Liver (tissue), 9 donors: ENCODE results near the gene OARD1. TPM values are rescaled to one million over a fixed set of nuclear protein-coding genes. Genes with fewer than 3 reads are reported as not detected.
A peak's percentile ranks its signal among the peaks of the same experiment; 100 is the strongest.

Experiments used
- DNase-seq: peaks from one replicate; pipeline ENCODE4 v3.0.0-alpha.2; 2017; ENCODE audit warnings: low spot score
- H3K27ac ChIP-seq, 2 donors: one replicate each; pipeline ENCODE4 v1.7.0; 2013; ENCODE audit warnings: inconsistent platforms in 2 of 2, low read length in 2 of 2, control low read depth in 1 of 2, low read depth in 1 of 2, mild to moderate bottlenecking in 1 of 2
- H3K27me3 ChIP-seq, 4 donors: one replicate each; pipeline versions ENCODE4 v1.6.1 to v1.7.0; 2013; ENCODE audit warnings: low read length in 3 of 4, inconsistent platforms in 1 of 4, mild to moderate bottlenecking in 1 of 4, moderate library complexity in 1 of 4; ENCODE audit not compliant: control insufficient read depth in 4 of 4, insufficient read depth in 4 of 4
- H3K36me3 ChIP-seq, 4 donors: one replicate each; pipeline versions ENCODE4 v1.6.1 to v1.7.0; 2013; ENCODE audit warnings: low read length in 3 of 4, mild to moderate bottlenecking in 3 of 4, low read depth in 1 of 4, moderate library complexity in 1 of 4; ENCODE audit not compliant: control insufficient read depth in 4 of 4, insufficient read depth in 3 of 4
- H3K4me1 ChIP-seq, 4 donors: one replicate each; pipeline versions ENCODE4 v1.6.1 to v1.7.0; 2013; ENCODE audit warnings: low read length in 3 of 4, mild to moderate bottlenecking in 3 of 4, moderate library complexity in 1 of 4; ENCODE audit not compliant: control insufficient read depth in 4 of 4, insufficient read depth in 4 of 4
- H3K4me3 ChIP-seq, 3 donors: one replicate each; pipeline versions ENCODE4 v1.6.1 to v1.7.0; 2013; ENCODE audit warnings: low read length in 3 of 3, control low read depth in 1 of 3, low read depth in 1 of 3, mild to moderate bottlenecking in 1 of 3
- H3K9ac ChIP-seq, 2 donors: one replicate each; pipeline ENCODE4 v1.7.0; 2013; ENCODE audit warnings: low read length in 2 of 2, mild to moderate bottlenecking in 2 of 2, moderate library complexity in 2 of 2, control low read depth in 1 of 2, low read depth in 1 of 2
- H3K9me3 ChIP-seq, 4 donors: one replicate each; pipeline versions ENCODE4 v1.6.1 to v1.7.0; 2013; ENCODE audit warnings: low read length in 3 of 4; ENCODE audit not compliant: control insufficient read depth in 4 of 4
- CTCF ChIP-seq: fragments of 150-350 bp; IDR thresholded peaks from 2 replicates; pipeline ENCODE4 v1.5.1; 2017; ENCODE audit warnings: improper control_type of control experiment, low read depth, low read length; ENCODE audit not compliant: missing input control
- FOXA1 ChIP-seq: IDR thresholded peaks from 2 replicates; pipeline ENCODE4 v1.6.1; 2016; ENCODE audit warnings: antibody characterized with exemption
- FOXA2 ChIP-seq: IDR thresholded peaks from 2 replicates; pipeline ENCODE4 v1.6.1; 2016; ENCODE audit warnings: antibody characterized with exemption
- GABPA ChIP-seq, 2 donors: IDR thresholded peaks in 1 of 2; conservative IDR thresholded peaks in 1 of 2; 2 replicates each; pipeline ENCODE4 v1.6.1; 2016; ENCODE audit warnings: antibody characterized with exemption in 2 of 2, mild to moderate bottlenecking in 1 of 2, moderate library complexity in 1 of 2
- HNF4A ChIP-seq, 2 donors: conservative IDR thresholded peaks; 2 replicates each; pipeline ENCODE4 v1.6.1; 2016; ENCODE audit warnings: antibody characterized with exemption in 2 of 2, mild to moderate bottlenecking in 2 of 2
- HNF4G ChIP-seq: IDR thresholded peaks from 2 replicates; pipeline ENCODE4 v1.6.1; 2016; ENCODE audit warnings: antibody characterized with exemption
- JUND ChIP-seq, 2 donors: IDR thresholded peaks; 2 replicates each; pipeline ENCODE4 v1.6.1; 2016; ENCODE audit warnings: antibody characterized with exemption in 2 of 2
- NR2F2 ChIP-seq: IDR thresholded peaks from 2 replicates; pipeline ENCODE4 v1.6.1; 2016; ENCODE audit warnings: antibody characterized with exemption
- RAD21 ChIP-seq, 2 donors: IDR thresholded peaks; 2 replicates each; pipeline ENCODE4 v1.6.1; 2016; ENCODE audit warnings: antibody characterized with exemption in 2 of 2, mild to moderate bottlenecking in 2 of 2
- SP1 ChIP-seq: IDR thresholded peaks from 2 replicates; pipeline ENCODE4 v1.6.1; 2018; ENCODE audit warnings: antibody characterized with exemption, mild to moderate bottlenecking
- TAF1 ChIP-seq: conservative IDR thresholded peaks from 2 replicates; pipeline ENCODE4 v1.6.1; 2016; ENCODE audit warnings: antibody characterized with exemption, mild to moderate bottlenecking
- YY1 ChIP-seq: IDR thresholded peaks from 2 replicates; pipeline ENCODE4 v1.6.1; 2016; ENCODE audit warnings: antibody characterized with exemption, mild to moderate bottlenecking
- ZBTB33 ChIP-seq: IDR thresholded peaks from 2 replicates; pipeline ENCODE4 v1.6.1; 2016; ENCODE audit warnings: antibody characterized with exemption
- WGBS: extraction: QIAGEN DNeasy Blood & Tissue Kit; methylation state at CpG from one replicate; pipeline ENCODE4 v1.1.7; 2013; 5-methylcytosine and 5-hydroxymethylcytosine counted together
- polyA plus RNA-seq, 2 donors: library from polyadenylated mRNA; stranded (reverse) in 1 of 2; unstranded in 1 of 2; fragments of 200-250 nt in 1 of 2; fragments of >200 nt in 1 of 2; fragmentation: Nextera tagmentation in 1 of 2; extraction: Ambion mirVana in 1 of 2; gene quantifications; one replicate each; pipeline versions ENCODE4 v1.2.1 to v1.2.3, GENCODE V29; 2013 to 2015
- total RNA-seq, 2 donors: library from RNA; depleted of rRNA; stranded (reverse); fragments of >200 nt; gene quantifications; one replicate each; pipeline ENCODE4 v1.2.3, GENCODE V29; 2014
- TF ChIP-seq, protein P1 (sequence below): IDR thresholded peaks from 2 replicates; pipeline ENCODE4 v1.6.1; 2016; ENCODE audit warnings: antibody characterized with exemption, mild to moderate bottlenecking
- TF ChIP-seq, protein P2 (sequence below): IDR thresholded peaks from 2 replicates; pipeline ENCODE4 v1.6.1; 2016; ENCODE audit warnings: antibody characterized with exemption
- donor health status: healthy.
- donor health status: healthy.
- donor health status: healthy.
- donor health status: healthy.
- donor health status: healthy.

Gene OARD1
- total and polyA plus RNA-seq, 4 donors, result 20.1 to 28.6 (median 23.0) TPM

DNA sequence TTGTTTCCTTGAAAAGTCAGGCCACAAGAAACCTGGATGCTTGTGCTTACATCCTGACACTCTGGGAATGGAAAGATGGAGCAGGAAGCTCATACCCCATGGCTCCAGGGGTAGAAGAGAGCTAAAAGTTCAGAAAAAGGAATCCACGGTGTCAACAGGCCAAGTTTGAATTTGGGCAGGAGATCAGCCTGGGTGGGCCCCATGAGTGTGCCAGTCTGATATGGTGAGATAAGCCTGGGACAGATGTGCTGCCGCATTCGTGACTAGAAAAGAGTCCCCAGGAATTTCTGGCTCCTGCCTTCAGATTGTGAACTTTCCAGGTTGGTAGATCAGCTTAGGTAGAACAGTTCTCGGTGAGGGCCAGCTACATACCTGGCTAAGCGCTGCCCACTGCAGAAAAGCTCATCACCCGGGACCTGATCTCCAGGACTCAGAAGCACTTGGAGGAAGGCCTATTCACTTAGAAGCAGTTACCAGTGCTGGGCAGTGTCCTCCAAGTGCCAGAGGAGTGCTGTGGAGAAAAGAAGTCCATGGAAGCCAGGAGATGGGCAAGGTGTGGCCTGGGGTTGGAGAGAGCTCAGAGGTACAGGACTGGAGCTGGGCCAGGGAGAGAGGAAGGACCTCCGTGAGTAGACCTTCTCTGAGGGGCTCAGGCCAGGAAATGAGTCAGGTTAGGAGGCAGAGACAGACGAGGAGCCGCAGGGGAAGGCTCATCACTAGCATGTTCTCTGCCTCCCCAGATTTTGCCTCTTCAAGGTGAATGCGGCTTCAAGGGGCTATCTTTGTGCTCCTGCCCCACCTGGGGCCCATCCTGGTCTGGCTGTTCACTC lies 29.7 kb downstream of the OARD1 start, which contains the start of gene TSPO2:
TSPO2 (plus strand) TSS at position 242 of the 830 bp plus-strand sequence; CDS start at position 761, 519 bp downstream.
- 91% methylated on average over 10 of the region's 10 CpGs for WGBS
- Histone ChIP-seq H3K27me3 (no peaks in the 10 kb centered on the region), H3K27ac (peak within 1 kb of the TSS; percentile 83 to 87), H3K9ac (no peak within 1 kb of the TSS), H3K9me3 (no peaks in the 10 kb centered on the region), H3K4me1 (peaks cover 10 to 67% (median 48%) of the 10 kb centered on the region in 4 donors), H3K4me3 (no peak within 1 kb of the TSS), H3K36me3 (no peaks in the 10 kb centered on the region)
- TF ChIP-seq YY1 (no peak), TAF1 (no peak), RAD21 (IDR thresholded peaks at IDR 0.05) (no peak), GABPA (IDR thresholded peaks at IDR 0.05 in 1 of 2, conservative IDR thresholded peaks at IDR 0.05 in 1 of 2) (no peak)
- peak; percentile 71 for DNase-seq

DNA sequence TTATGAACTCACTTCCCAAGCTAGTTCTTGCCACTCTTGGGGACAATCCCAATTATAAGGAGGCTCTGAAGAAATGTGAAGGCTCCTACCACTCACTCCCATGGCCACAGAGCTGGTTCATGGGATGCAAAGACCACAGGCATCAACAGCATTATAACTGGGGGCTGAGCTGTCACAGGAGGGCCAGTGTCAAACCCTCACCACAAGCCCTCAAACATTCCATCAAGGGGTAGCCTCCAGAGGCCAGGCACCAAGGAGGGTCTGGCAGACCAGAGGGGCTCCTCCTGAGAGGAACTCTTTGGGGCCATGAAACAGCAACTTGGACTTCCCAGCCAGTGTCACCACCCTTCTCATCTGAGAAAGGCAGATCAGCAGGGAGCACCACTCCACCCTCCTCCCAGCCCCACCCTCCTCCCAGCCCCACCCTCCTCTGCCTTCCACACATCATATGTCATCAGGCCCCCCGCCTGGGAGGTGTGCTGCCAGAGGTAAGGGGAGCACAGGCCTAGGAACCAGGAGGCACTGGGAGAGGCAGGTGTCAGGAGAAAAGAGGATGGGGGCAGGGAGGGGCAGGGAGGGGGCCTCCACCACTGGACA lies 31.1 kb downstream of the OARD1 start:
- Histone ChIP-seq H3K36me3 (no peaks in the 10 kb centered on the region), H3K4me3 (no peak overlapping the region), H3K4me1 (peaks cover 12 to 68% (median 50%) of the 10 kb centered on the region in 4 donors), H3K9me3 (no peaks in the 10 kb centered on the region), H3K9ac (no peak overlapping the region), H3K27ac (peak overlapping the region; percentile 83 to 87), H3K27me3 (no peaks in the 10 kb centered on the region)
- peak; percentile 83 for DNase-seq
- TF ChIP-seq JUND (IDR thresholded peaks at IDR 0.05) (peak in 1 of 2 donors; percentile 1), ZBTB33 (no peak), HNF4G (no peak)
- WGBS, result 85% methylated on average over 1 of the region's 1 CpG

- Histone ChIP-seq H3K27ac (peak overlapping the region; percentile 83 to 87), H3K27me3 (no peaks in the 10 kb centered on the region), H3K9ac (no peak overlapping the region), H3K36me3 (no peaks in the 10 kb centered on the region), H3K4me3 (peak overlapping the region in 1 of 3 donors; percentile 27), H3K9me3 (no peaks in the 10 kb centered on the region), H3K4me1 (peaks cover 11 to 68% (median 48%) of the 10 kb centered on the region in 4 donors)
- 28% methylated on average over 6 of the region's 6 CpGs for WGBS
- DNase-seq, result peak; percentile 71
- TF ChIP-seq HNF4A (conservative IDR thresholded peaks at IDR 0.05) (peak; percentile 89 to 90), FOXA2 (no peak), GABPA (IDR thresholded peaks at IDR 0.05 in 1 of 2, conservative IDR thresholded peaks at IDR 0.05 in 1 of 2) (peak in 1 of 2 donors; percentile 11), NR2F2 (no peak), HNF4G (peak; percentile 78), TAF1 (no peak), YY1 (peak; percentile 56), CTCF (no peak), SP1 (peak; percentile 97), FOXA1 (no peak), JUND (IDR thresholded peaks at IDR 0.05) (peak; percentile 94 to 97)
- TF ChIP-seq, protein P1, sequence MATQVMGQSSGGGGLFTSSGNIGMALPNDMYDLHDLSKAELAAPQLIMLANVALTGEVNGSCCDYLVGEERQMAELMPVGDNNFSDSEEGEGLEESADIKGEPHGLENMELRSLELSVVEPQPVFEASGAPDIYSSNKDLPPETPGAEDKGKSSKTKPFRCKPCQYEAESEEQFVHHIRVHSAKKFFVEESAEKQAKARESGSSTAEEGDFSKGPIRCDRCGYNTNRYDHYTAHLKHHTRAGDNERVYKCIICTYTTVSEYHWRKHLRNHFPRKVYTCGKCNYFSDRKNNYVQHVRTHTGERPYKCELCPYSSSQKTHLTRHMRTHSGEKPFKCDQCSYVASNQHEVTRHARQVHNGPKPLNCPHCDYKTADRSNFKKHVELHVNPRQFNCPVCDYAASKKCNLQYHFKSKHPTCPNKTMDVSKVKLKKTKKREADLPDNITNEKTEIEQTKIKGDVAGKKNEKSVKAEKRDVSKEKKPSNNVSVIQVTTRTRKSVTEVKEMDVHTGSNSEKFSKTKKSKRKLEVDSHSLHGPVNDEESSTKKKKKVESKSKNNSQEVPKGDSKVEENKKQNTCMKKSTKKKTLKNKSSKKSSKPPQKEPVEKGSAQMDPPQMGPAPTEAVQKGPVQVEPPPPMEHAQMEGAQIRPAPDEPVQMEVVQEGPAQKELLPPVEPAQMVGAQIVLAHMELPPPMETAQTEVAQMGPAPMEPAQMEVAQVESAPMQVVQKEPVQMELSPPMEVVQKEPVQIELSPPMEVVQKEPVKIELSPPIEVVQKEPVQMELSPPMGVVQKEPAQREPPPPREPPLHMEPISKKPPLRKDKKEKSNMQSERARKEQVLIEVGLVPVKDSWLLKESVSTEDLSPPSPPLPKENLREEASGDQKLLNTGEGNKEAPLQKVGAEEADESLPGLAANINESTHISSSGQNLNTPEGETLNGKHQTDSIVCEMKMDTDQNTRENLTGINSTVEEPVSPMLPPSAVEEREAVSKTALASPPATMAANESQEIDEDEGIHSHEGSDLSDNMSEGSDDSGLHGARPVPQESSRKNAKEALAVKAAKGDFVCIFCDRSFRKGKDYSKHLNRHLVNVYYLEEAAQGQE, result peak; percentile 62
- TF ChIP-seq, protein P2, sequence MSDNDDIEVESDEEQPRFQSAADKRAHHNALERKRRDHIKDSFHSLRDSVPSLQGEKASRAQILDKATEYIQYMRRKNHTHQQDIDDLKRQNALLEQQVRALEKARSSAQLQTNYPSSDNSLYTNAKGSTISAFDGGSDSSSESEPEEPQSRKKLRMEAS, result no peak
These were observed 31.8 kb downstream of the OARD1 start for GRCh38 chr6:41040101-41040939.
